HepG2 (cell line): Measurements from ENCODE around the gene SNED1. TPM values are rescaled to one million over a fixed set of nuclear protein-coding genes. Genes with fewer than 3 reads are reported as not detected.

Source experiments
- E2F2 ChIP-seq: sonication (generic); formaldehyde crosslinking; IDR thresholded peaks from 2 replicates; pipeline ENCODE4 v1.4.0; 2020; ENCODE audit warnings: missing genetic modification reagents, borderline replicate concordance
- IKZF4 ChIP-seq: sonication (generic); formaldehyde crosslinking; IDR thresholded peaks from 2 replicates; pipeline ENCODE4 v1.5.1; 2020; ENCODE audit warnings: borderline replicate concordance, mild to moderate bottlenecking, low read depth, missing genetic modification reagents; ENCODE audit errors: not compliant biosample characterization
- KMT2B ChIP-seq: IDR thresholded peaks from 2 replicates; pipeline ENCODE4 v1.6.1; 2016; ENCODE audit warnings: missing genetic modification reagents, missing compliant biosample characterization
- PPARG ChIP-seq: conservative IDR thresholded peaks from 2 replicates; pipeline ENCODE4 v1.6.1; 2016; ENCODE audit warnings: missing biosample characterization, missing genetic modification reagents
- SNAPC4 ChIP-seq: sonication (generic); formaldehyde crosslinking; IDR thresholded peaks from 2 replicates; pipeline ENCODE4 v1.4.0; 2020; ENCODE audit warnings: mild to moderate bottlenecking, missing genetic modification reagents
- THAP11 ChIP-seq: IDR thresholded peaks from 2 replicates; pipeline ENCODE4 v1.6.1; 2016; ENCODE audit warnings: missing biosample characterization, missing genetic modification reagents
- ZBTB26 ChIP-seq: IDR thresholded peaks from 2 replicates; pipeline ENCODE4 v1.6.1; 2016; ENCODE audit warnings: missing compliant biosample characterization, missing genetic modification reagents, borderline replicate concordance
- ZKSCAN8 ChIP-seq: IDR thresholded peaks from 2 replicates; pipeline ENCODE4 v1.6.1; 2016; ENCODE audit warnings: borderline replicate concordance, missing genetic modification reagents, missing compliant biosample characterization
- ZNF235 ChIP-seq: sonication (generic); formaldehyde crosslinking; IDR thresholded peaks from 2 replicates; pipeline ENCODE4 v1.8.1; 2023; ENCODE audit warnings: mild to moderate bottlenecking, missing genetic modification reagents, borderline replicate concordance
- ZNF276 ChIP-seq: sonication (generic); formaldehyde crosslinking; IDR thresholded peaks from 2 replicates; pipeline ENCODE4 v1.4.0; 2020; ENCODE audit warnings: mild to moderate bottlenecking, low read depth, missing genetic modification reagents
- ZNF512 ChIP-seq: sonication (generic); formaldehyde crosslinking; IDR thresholded peaks from 2 replicates; pipeline ENCODE4 v1.4.0; 2020; ENCODE audit warnings: mild to moderate bottlenecking, missing genetic modification reagents
- ZNF687 ChIP-seq: sonication (generic); formaldehyde crosslinking; IDR thresholded peaks from 2 replicates; pipeline ENCODE4 v1.5.1; 2020; ENCODE audit warnings: mild to moderate bottlenecking, missing genetic modification reagents, moderate library complexity
- ZNF713 ChIP-seq: sonication (generic); formaldehyde crosslinking; IDR thresholded peaks from 2 replicates; pipeline ENCODE4 v1.4.0; 2020; ENCODE audit warnings: mild to moderate bottlenecking, missing genetic modification reagents
- ZSCAN22 ChIP-seq: sonication (generic); formaldehyde crosslinking; IDR thresholded peaks from 2 replicates; pipeline ENCODE4 v1.4.0; 2020; ENCODE audit warnings: mild to moderate bottlenecking, missing genetic modification reagents
- polyA plus RNA-seq, 8 experiments: library from polyadenylated mRNA; depleted of rRNA in 3 of 8; stranded (reverse) in 7 of 8; unstranded in 1 of 8; fragments of >200 nt; fragmentation: Illumina TruSeq in 4 of 8; extraction: Trizol in 4 of 8; gene quantifications; 2 replicates each; pipeline versions ENCODE4 v1.2.1 to v1.2.3, GENCODE V29; 2011 to 2016; ENCODE audit warnings: low read depth in 4 of 8, missing spikeins in 1 of 8, mixed read lengths in 1 of 8; ENCODE audit not compliant: insufficient read depth in 1 of 8
- total RNA-seq, 5 experiments: library from RNA; depleted of rRNA; stranded (reverse); fragments of >200 nt; fragmentation: Illumina TruSeq; extraction: Trizol; gene quantifications; 2 replicates each; pipeline ENCODE4 v1.2.3, GENCODE V29; 2016; ENCODE audit warnings: low read depth in 1 of 5

The SNED1 gene
- total and polyA plus RNA-seq, 2 of the 13 experiments (the other 11 are each of a cell fraction or from before 2014, with no cell fraction given) = 0.15 to 0.65 TPM

GRCh38 chr2:240959941-240960308 is 38.5 kb upstream of the SNED1 start (continued):
- peak; percentile 12; the same call in 1 of the 2 replicates for TF ChIP-seq ZNF276
- TF ChIP-seq ZBTB26 (CRISPR knock-in tag) = no peak
- TF ChIP-seq ZNF235 (CRISPR knock-in tag) = peak; percentile 95
- no peak for TF ChIP-seq ZNF512
- TF ChIP-seq E2F2 (CRISPR knock-in tag) = no peak
- no peak for TF ChIP-seq PPARG (CRISPR knock-in tag)
- no peak for TF ChIP-seq ZNF713 (CRISPR knock-in tag)
- TF ChIP-seq ZSCAN22 (CRISPR knock-in tag) = no peak
- no peak for TF ChIP-seq ZKSCAN8 (CRISPR knock-in tag)
- no peak for TF ChIP-seq KMT2B (CRISPR knock-in tag)
- TF ChIP-seq THAP11 (CRISPR knock-in tag) = no peak
- no peak for TF ChIP-seq ZNF687
- TF ChIP-seq IKZF4 (CRISPR knock-in tag) = no peak
- no peak for TF ChIP-seq SNAPC4 (CRISPR knock-in tag)
